Nephron progenitor cell (in vitro differentiated cells): ENCODE results near the gene CORO7.

ENCODE experiments used
- DNase-seq: peaks from one replicate; pipeline ENCODE4 v3.0.0; 2021
- H3K27ac Mint-ChIP-seq: 2 replicates; pipeline ENCODE4 v1.8.0; 2021; ENCODE audit warnings: mild to moderate bottlenecking, moderate library complexity, mixed read lengths
- H3K27me3 Mint-ChIP-seq: 2 replicates; pipeline ENCODE4 v1.8.0; 2021; ENCODE audit warnings: mild to moderate bottlenecking, low read depth, mixed read lengths; ENCODE audit not compliant: poor library complexity
- H3K36me3 Mint-ChIP-seq: 2 replicates; pipeline ENCODE4 v1.8.0; 2021; ENCODE audit warnings: low read depth, mixed read lengths
- H3K4me1 Mint-ChIP-seq: 2 replicates; pipeline ENCODE4 v1.8.0; 2021; ENCODE audit warnings: mixed read lengths
- H3K4me3 Mint-ChIP-seq: 2 replicates; pipeline ENCODE4 v1.8.0; 2021; ENCODE audit warnings: mild to moderate bottlenecking, moderate library complexity, mixed read lengths
- H3K9me3 Mint-ChIP-seq: 2 replicates; pipeline ENCODE4 v1.8.0; 2021; ENCODE audit warnings: mild to moderate bottlenecking, moderate library complexity, mixed read lengths
- CTCF ChIP-seq: fragments of 200-600 bp; sonication (generic); IDR thresholded peaks from 2 replicates; pipeline ENCODE4 v1.5.0; 2021; ENCODE audit warnings: antibody characterized with exemption

CORO7 gene

GRCh38 chr16:4320571-4321137 lies 95.7 kb downstream of the CORO7 start:
- DNase-seq: no peak
- no peak for TF ChIP-seq CTCF
- no peak overlapping the region for H3K4me3 Mint-ChIP-seq
- H3K27me3 Mint-ChIP-seq: no peaks in the 10 kb centered on the region
- H3K4me1 Mint-ChIP-seq: peaks cover 54% of the 10 kb centered on the region
- H3K36me3 Mint-ChIP-seq: no peaks in the 10 kb centered on the region
- no peaks in the 10 kb centered on the region for H3K9me3 Mint-ChIP-seq
- H3K27ac Mint-ChIP-seq: no peak overlapping the region

DNA sequence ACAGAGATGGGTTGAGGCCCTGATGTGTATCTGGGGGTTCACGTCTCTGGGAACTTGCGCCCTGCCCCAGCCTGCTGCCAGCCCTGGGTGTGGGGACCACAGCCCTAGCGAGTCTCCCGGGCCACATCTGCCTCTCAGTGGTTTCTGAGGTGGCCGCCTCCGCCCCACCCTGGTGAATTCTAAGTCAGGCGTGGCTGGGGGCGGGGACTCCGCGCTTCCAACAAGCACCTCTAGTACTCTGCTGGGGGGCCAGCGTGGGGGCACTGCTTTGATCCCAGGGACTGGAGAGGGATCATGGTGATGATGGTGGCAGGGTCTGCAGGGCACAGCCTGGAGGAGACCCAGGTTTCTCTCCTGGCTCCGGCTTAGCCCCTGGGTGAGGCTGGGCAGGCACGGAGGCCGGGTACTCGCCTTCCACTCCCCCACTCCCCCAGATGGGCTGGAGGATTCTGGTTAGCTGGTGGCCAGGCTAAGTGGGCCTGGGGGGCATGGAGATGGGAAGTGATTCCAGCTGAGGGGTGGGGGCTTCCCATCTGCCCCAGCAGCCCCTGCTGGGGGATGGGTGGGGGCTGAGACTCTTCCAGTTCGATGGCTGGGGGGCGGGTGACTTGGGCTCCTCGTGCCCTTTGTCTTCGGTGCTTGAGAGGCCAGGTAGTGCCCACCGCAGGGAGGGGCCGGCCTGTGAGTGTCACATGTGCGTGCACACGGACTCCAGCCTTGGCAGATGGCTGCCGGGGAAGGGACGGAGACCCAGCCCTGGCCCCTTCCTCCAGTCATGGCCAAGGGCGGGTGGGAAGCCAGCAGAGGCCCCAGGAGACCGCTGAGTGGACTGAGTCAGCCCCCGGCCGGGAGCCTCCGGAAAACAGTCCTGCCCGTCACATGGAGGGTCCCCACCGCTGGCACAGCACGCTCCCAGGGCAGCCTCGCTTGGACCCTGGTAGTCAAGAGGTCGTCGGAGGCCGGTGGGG lies 96.7 kb downstream of the CORO7 start:
- Mint-ChIP-seq H3K27ac (no peak overlapping the region), H3K9me3 (no peaks in the 10 kb centered on the region), H3K36me3 (no peaks in the 10 kb centered on the region), H3K27me3 (no peaks in the 10 kb centered on the region), H3K4me3 (peak overlapping the region; percentile 8), H3K4me1 (peaks cover 51% of the 10 kb centered on the region)
- DNase-seq: no peak
- TF ChIP-seq CTCF: no peak

DNA sequence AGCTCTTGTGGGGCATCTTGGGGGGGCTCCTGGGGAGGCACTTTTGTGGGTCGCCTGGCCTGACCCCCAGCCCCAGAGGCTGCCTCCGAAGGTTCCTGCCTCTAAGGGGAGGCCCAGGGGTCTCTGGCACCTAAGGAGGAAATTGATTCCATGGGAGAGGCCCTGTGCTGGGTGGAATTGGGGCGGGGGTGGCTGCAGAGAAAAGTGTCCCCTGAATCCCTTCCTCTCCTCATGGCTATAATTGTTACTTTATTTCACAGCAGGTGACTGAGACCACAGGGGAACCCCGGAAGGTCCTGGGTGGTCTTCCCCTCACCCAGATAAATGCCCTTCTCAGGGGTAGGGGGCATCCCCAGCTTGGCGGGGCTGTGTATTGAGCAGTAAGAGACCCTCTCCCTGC lies 97.4 kb downstream of the CORO7 start:
- TF ChIP-seq CTCF: no peak
- H3K36me3 Mint-ChIP-seq: no peaks in the 10 kb centered on the region
- H3K27ac Mint-ChIP-seq: no peak overlapping the region
- no peaks in the 10 kb centered on the region for H3K27me3 Mint-ChIP-seq
- peaks cover 52% of the 10 kb centered on the region for H3K4me1 Mint-ChIP-seq
- H3K4me3 Mint-ChIP-seq: peak overlapping the region; percentile 68
- DNase-seq: no peak
- H3K9me3 Mint-ChIP-seq: no peaks in the 10 kb centered on the region

GRCh38 chr16:4318451-4318910 lies 97.9 kb downstream of the CORO7 start:
- Mint-ChIP-seq H3K36me3 (no peaks in the 10 kb centered on the region), H3K4me3 (peak overlapping the region; percentile 85), H3K27ac (peak overlapping the region; percentile 98), H3K4me1 (peaks cover 47% of the 10 kb centered on the region), H3K27me3 (no peaks in the 10 kb centered on the region), H3K9me3 (no peaks in the 10 kb centered on the region)
- TF ChIP-seq CTCF: no peak
- no peak for DNase-seq

DNA sequence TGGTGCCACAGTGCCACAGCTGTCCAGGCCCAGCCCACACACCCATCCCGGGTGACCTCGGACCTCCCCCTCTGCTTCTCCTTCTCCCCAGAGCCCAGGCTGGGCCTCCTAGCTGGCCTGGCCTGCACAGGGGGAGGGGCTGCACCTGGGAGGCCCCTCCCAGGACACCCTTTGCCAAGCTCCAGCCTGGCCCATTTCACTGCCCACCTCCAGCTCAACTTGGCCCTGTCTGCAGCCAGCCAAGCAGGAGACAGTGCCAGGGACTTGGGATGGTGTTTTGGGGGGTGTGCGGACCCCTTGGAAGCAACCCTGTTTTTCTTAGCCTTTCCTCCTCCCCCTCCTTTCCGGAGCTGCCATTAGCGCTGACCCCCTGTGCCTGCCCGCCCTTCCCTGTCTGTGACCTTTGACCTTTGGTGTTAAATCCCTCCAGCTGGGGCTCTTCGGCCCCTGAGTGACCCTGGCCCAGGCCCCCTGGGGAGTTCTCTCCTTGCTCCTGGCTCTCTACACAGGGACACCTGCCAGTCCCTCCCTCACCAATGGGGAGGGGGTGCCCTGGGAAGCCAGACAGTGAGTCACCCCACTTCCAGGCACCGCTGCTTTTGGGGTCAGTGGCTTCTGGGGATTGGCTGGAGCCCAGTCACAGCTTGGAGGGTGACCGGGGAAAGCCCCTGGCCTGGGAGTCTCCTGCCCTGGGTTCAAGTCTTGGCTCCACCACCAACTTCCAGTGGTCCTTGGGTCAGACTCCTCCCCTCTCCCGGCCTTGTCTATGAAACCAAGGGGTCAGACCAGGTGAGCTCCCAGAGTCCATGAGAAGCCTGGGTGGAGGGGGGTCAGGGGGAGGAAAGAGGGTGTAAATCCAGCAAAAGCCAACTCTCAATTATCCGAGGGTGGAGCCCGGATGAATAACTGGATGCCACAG lies 98.6 kb downstream of the CORO7 start:
- Mint-ChIP-seq H3K4me1 (peaks cover 47% of the 10 kb centered on the region), H3K4me3 (peak overlapping the region; percentile 85), H3K27ac (peak overlapping the region; percentile 98), H3K27me3 (peaks cover 4% of the 10 kb centered on the region), H3K36me3 (no peaks in the 10 kb centered on the region), H3K9me3 (no peaks in the 10 kb centered on the region)
- TF ChIP-seq CTCF: no peak
- peak; percentile 65 for DNase-seq
